Measurements from ENCODE around the gene PTTG1IP.

The PTTG1IP gene

GRCh38 chr21:44813149-44813548 is 60.3 kb downstream of the PTTG1IP start:
- no peak for TF ChIP-seq CTCF (IDR thresholded peaks at IDR 0.05)
- Histone ChIP-seq H3K4me1 (ENCODE audit: control insufficient read depth in 1 of 2, insufficient read depth in 1 of 2, low read depth in 1 of 2, low read length in 1 of 2) (peaks cover 3 to 7% of the 10 kb centered on the region in 2 experiments), H3K27ac (no peak overlapping the region), H3K4me3 (ENCODE audit: low read depth in 1 of 2, low read length in 1 of 2) (no peak overlapping the region), H3K9me3 (no peaks in the 10 kb centered on the region), H3K36me3 (peaks cover 39% of the 10 kb centered on the region), H3K27me3 (peaks cover under 1% of the 10 kb centered on the region)

GRCh38 chr21:44812640-44813039 is 60.9 kb downstream of the PTTG1IP start:
- Histone ChIP-seq H3K27ac (no peak overlapping the region), H3K4me3 (ENCODE audit: low read depth in 1 of 2, low read length in 1 of 2) (no peak overlapping the region), H3K36me3 (peaks cover 45% of the 10 kb centered on the region), H3K9me3 (no peaks in the 10 kb centered on the region), H3K4me1 (ENCODE audit: control insufficient read depth in 1 of 2, insufficient read depth in 1 of 2, low read depth in 1 of 2, low read length in 1 of 2) (peaks cover 3 to 6% of the 10 kb centered on the region in 2 experiments), H3K27me3 (no peaks in the 10 kb centered on the region)
- no peak for TF ChIP-seq CTCF (IDR thresholded peaks at IDR 0.05)

- no peak overlapping the region for H3K27ac ChIP-seq
- H3K9me3 ChIP-seq, result no peaks in the 10 kb centered on the region
- no peak for TF ChIP-seq CTCF (IDR thresholded peaks at IDR 0.05)
- H3K36me3 ChIP-seq, result peaks cover 61% of the 10 kb centered on the region
- H3K27me3 ChIP-seq, result no peaks in the 10 kb centered on the region
- no peaks in the 10 kb centered on the region for H3K4me1 ChIP-seq (ENCODE audit: control insufficient read depth in 1 of 2, insufficient read depth in 1 of 2, low read depth in 1 of 2, low read length in 1 of 2)
- no peak overlapping the region for H3K4me3 ChIP-seq (ENCODE audit: low read depth in 1 of 2, low read length in 1 of 2)
These were observed 62.7 kb downstream of the PTTG1IP start for GRCh38 chr21:44810779-44811178.

- no peaks in the 10 kb centered on the region for H3K9me3 ChIP-seq
- no peak overlapping the region for H3K27ac ChIP-seq
- no peak for TF ChIP-seq CTCF (IDR thresholded peaks at IDR 0.05)
- H3K4me3 ChIP-seq (ENCODE audit: low read depth in 1 of 2, low read length in 1 of 2), result no peak overlapping the region
- peaks cover 5% of the 10 kb centered on the region for H3K27me3 ChIP-seq
- peaks cover 12 to 14% of the 10 kb centered on the region in 2 experiments for H3K4me1 ChIP-seq (ENCODE audit: control insufficient read depth in 1 of 2, insufficient read depth in 1 of 2, low read depth in 1 of 2, low read length in 1 of 2)
- peaks cover 57% of the 10 kb centered on the region for H3K36me3 ChIP-seq
These were observed 67.6 kb downstream of the PTTG1IP start for GRCh38 chr21:44805859-44806258.

- Histone ChIP-seq H3K27ac (no peak overlapping the region), H3K4me3 (ENCODE audit: low read depth in 1 of 2, low read length in 1 of 2) (no peak overlapping the region), H3K36me3 (peaks cover 52% of the 10 kb centered on the region), H3K4me1 (ENCODE audit: control insufficient read depth in 1 of 2, insufficient read depth in 1 of 2, low read depth in 1 of 2, low read length in 1 of 2) (peaks cover 17 to 18% of the 10 kb centered on the region in 2 experiments), H3K9me3 (no peaks in the 10 kb centered on the region), H3K27me3 (peaks cover 5% of the 10 kb centered on the region)
- no peak for TF ChIP-seq CTCF (IDR thresholded peaks at IDR 0.05)
These were observed 68.3 kb downstream of the PTTG1IP start for GRCh38 chr21:44805226-44805625.

GRCh38 chr21:44804762-44805161 is 68.7 kb downstream of the PTTG1IP start:
- no peak overlapping the region for H3K4me3 ChIP-seq (ENCODE audit: low read depth in 1 of 2, low read length in 1 of 2)
- peaks cover 17 to 18% of the 10 kb centered on the region in 2 experiments for H3K4me1 ChIP-seq (ENCODE audit: control insufficient read depth in 1 of 2, insufficient read depth in 1 of 2, low read depth in 1 of 2, low read length in 1 of 2)
- H3K27me3 ChIP-seq, result peaks cover 5% of the 10 kb centered on the region
- TF ChIP-seq CTCF (IDR thresholded peaks at IDR 0.05), result no peak
- peaks cover 48% of the 10 kb centered on the region for H3K36me3 ChIP-seq
- no peaks in the 10 kb centered on the region for H3K9me3 ChIP-seq
- no peak overlapping the region for H3K27ac ChIP-seq

Data from neutrophil (primary cell).